Neural cell (in vitro differentiated cells): ENCODE measurements around the gene MGLL. TPM values are rescaled to one million over a fixed set of nuclear protein-coding genes. Genes with fewer than 3 reads are reported as not detected.

ENCODE experiments used
- H2AFZ ChIP-seq: fragments of 200-600, 300-800 bp; sonication (generic), shearing (Covaris generic); 2 replicates; pipeline ENCODE4 v1.6.0; 2014; ENCODE audit warnings: low read depth, mild to moderate bottlenecking, antibody characterized with exemption, low read length, moderate library complexity
- H3F3A ChIP-seq: fragments of 200-600 bp; shearing (Covaris generic); 2 replicates; pipeline ENCODE4 v1.6.1; 2016; ENCODE audit warnings: mild to moderate bottlenecking, moderate library complexity, mixed read lengths, antibody characterized with exemption, low read length; ENCODE audit not compliant: insufficient read depth, poor library complexity, severe bottlenecking
- H3K27ac ChIP-seq: fragments of 200-600, 300-800 bp; sonication (generic), shearing (Covaris generic); 2 replicates; pipeline ENCODE4 v1.5.1; 2014; ENCODE audit warnings: mild to moderate bottlenecking, low read length, moderate library complexity
- H3K27me3 ChIP-seq: fragments of 300-800, 200-600 bp; sonication (generic), shearing (Covaris generic); 2 replicates; pipeline ENCODE4 v1.6.0; 2014; ENCODE audit warnings: mild to moderate bottlenecking, low read depth, low read length, moderate library complexity; ENCODE audit not compliant: insufficient read depth
- H3K36me3 ChIP-seq: fragments of 300-800, 200-600 bp; sonication (generic), shearing (Covaris generic); 2 replicates; pipeline ENCODE4 v1.5.1; 2014; ENCODE audit warnings: mild to moderate bottlenecking, antibody characterized with exemption, low read length, moderate library complexity; ENCODE audit not compliant: insufficient read depth
- H3K4me2 ChIP-seq: fragments of 300-800, 200-600 bp; sonication (generic), shearing (Covaris generic); 2 replicates; pipeline ENCODE4 v1.6.0; 2014; ENCODE audit warnings: mild to moderate bottlenecking, low read length
- H3K4me3 ChIP-seq: fragments of 300-800, 200-600 bp; sonication (generic), shearing (Covaris generic); 2 replicates; pipeline ENCODE4 v1.5.1; 2014; ENCODE audit warnings: mild to moderate bottlenecking, low read length, moderate library complexity
- H3K79me2 ChIP-seq: fragments of 200-600 bp; shearing (Covaris generic); replicated peaks from 2 replicates; pipeline ENCODE4 v1.6.0; 2014; ENCODE audit warnings: mild to moderate bottlenecking, low read length, moderate library complexity; ENCODE audit not compliant: insufficient read depth
- H3K9ac ChIP-seq: fragments of 300-800, 200-600 bp; sonication (generic), shearing (Covaris generic); 2 replicates; pipeline ENCODE4 v1.6.1; 2016; ENCODE audit warnings: mild to moderate bottlenecking, low read length, mixed read lengths
- H3K9me2 ChIP-seq: fragments of 200-600 bp; shearing (Covaris generic); 2 replicates; pipeline ENCODE4 v1.6.1; 2016; ENCODE audit warnings: mild to moderate bottlenecking, low read length, mixed read lengths; ENCODE audit not compliant: insufficient read depth
- H3K9me3 ChIP-seq: fragments of 200-600, 300-800 bp; sonication (generic), shearing (Covaris generic); 2 replicates; pipeline ENCODE4 v1.6.1; 2016; ENCODE audit warnings: mild to moderate bottlenecking, mixed run types, low read length, moderate library complexity, mixed read lengths
- H4K20me1 ChIP-seq: fragments of 200-600 bp; shearing (Covaris generic); 2 replicates; pipeline ENCODE4 v1.6.1; 2016; ENCODE audit warnings: mild to moderate bottlenecking, mixed run types; ENCODE audit not compliant: insufficient read depth
- CTCF ChIP-seq: fragments of 450-650 bp; IDR thresholded peaks from 2 replicates; pipeline ENCODE4 v1.5.1; 2014; ENCODE audit warnings: antibody characterized with exemption, mild to moderate bottlenecking, moderate library complexity; ENCODE audit not compliant: poor library complexity, severe bottlenecking
- EP300 ChIP-seq: fragments of 450-650 bp; conservative IDR thresholded peaks from 2 replicates; pipeline ENCODE4 v1.6.1; 2014; ENCODE audit warnings: antibody characterized with exemption, mild to moderate bottlenecking, moderate library complexity; ENCODE audit not compliant: poor library complexity, severe bottlenecking
- EZH2 ChIP-seq: fragments of 200-600, 300-800 bp; shearing (Covaris generic), sonication (generic); IDR thresholded peaks from 2 replicates; pipeline ENCODE4 v1.6.1; 2014; ENCODE audit warnings: antibody characterized with exemption, low read length, borderline replicate concordance, mild to moderate bottlenecking; ENCODE audit not compliant: insufficient read depth, poor library complexity, severe bottlenecking
- MXI1 ChIP-seq: fragments of 450-650 bp; conservative IDR thresholded peaks from 2 replicates; pipeline ENCODE4 v1.6.1; 2014; ENCODE audit warnings: antibody characterized with exemption, mild to moderate bottlenecking; ENCODE audit not compliant: poor library complexity, severe bottlenecking
- POLR2AphosphoS5 ChIP-seq: IDR thresholded peaks from 2 replicates; pipeline ENCODE4 v1.6.1; 2012
- RAD21 ChIP-seq: fragments of 450-650 bp; conservative IDR thresholded peaks from 2 replicates; pipeline ENCODE4 v1.6.1; 2014; ENCODE audit warnings: antibody characterized with exemption, mild to moderate bottlenecking, moderate library complexity
- REST ChIP-seq: IDR thresholded peaks from 2 replicates; pipeline ENCODE4 v1.6.1; 2012; ENCODE audit warnings: borderline replicate concordance
- SMC3 ChIP-seq: fragments of 450-650 bp; conservative IDR thresholded peaks from 2 replicates; pipeline ENCODE4 v1.6.1; 2014; ENCODE audit warnings: antibody characterized with exemption, mild to moderate bottlenecking, moderate library complexity; ENCODE audit not compliant: poor library complexity
- TAF1 ChIP-seq: IDR thresholded peaks from 2 replicates; pipeline ENCODE4 v1.6.1; 2012; ENCODE audit warnings: low read depth
- polyA plus RNA-seq: library from polyadenylated mRNA; depleted of rRNA; stranded (reverse); fragments of >200 nt; gene quantifications from 2 replicates; pipeline ENCODE4 v1.2.3, GENCODE V29; 2014

Gene MGLL
- polyA plus RNA-seq, 1 donor from 2014 or later, result 2.0 TPM

- no peaks in the 10 kb centered on the region for H4K20me1 ChIP-seq
- TF ChIP-seq RAD21 (no peak), CTCF (no peak), EP300 (no peak), TAF1 (no peak), EZH2 (no peak), SMC3 (no peak), POLR2AphosphoS5 (no peak), REST (no peak)
- H3K27me3 ChIP-seq, result no peaks in the 10 kb centered on the region
- H3K4me2 ChIP-seq, result no peak overlapping the region
- H3K9me3 ChIP-seq, result peaks cover 16% of the 10 kb centered on the region
- no peak overlapping the region for H3K9ac ChIP-seq
- no peaks in the 10 kb centered on the region for H3K9me2 ChIP-seq
- H3K27ac ChIP-seq, result no peak overlapping the region
- no peaks in the 10 kb centered on the region for H3K79me2 ChIP-seq
- H2AFZ ChIP-seq, result no peak overlapping the region
- H3K36me3 ChIP-seq, result no peaks in the 10 kb centered on the region
- H3F3A ChIP-seq, result no peaks in the 10 kb centered on the region
- H3K4me3 ChIP-seq, result no peak overlapping the region
Observed at GRCh38 chr3:127764301-127764700, 58.0 kb downstream of the MGLL start.

GRCh38 chr3:127763816-127764215 is 58.5 kb downstream of the MGLL start:
- Histone ChIP-seq H3K27ac (no peak overlapping the region), H3K4me2 (no peak overlapping the region), H3F3A (no peaks in the 10 kb centered on the region), H4K20me1 (no peaks in the 10 kb centered on the region), H3K4me3 (no peak overlapping the region), H2AFZ (no peak overlapping the region), H3K79me2 (no peaks in the 10 kb centered on the region), H3K36me3 (no peaks in the 10 kb centered on the region), H3K27me3 (no peaks in the 10 kb centered on the region), H3K9me2 (no peaks in the 10 kb centered on the region), H3K9ac (no peak overlapping the region), H3K9me3 (peaks cover 15% of the 10 kb centered on the region)
- TF ChIP-seq POLR2AphosphoS5 (no peak), CTCF (no peak), REST (no peak), SMC3 (no peak), TAF1 (no peak), MXI1 (no peak), RAD21 (no peak), EP300 (no peak), EZH2 (no peak)
